Measurements from ENCODE around the gene C18orf63.

Gene C18orf63

GRCh38 chr18:74288041-74288440 lies 27.6 kb upstream of the C18orf63 start:
- no peak for TF ChIP-seq CTCF (IDR thresholded peaks at IDR 0.05; ENCODE audit: extremely low read depth, missing control alignments)
- no peak for DNase-seq (ENCODE audit: low spot score)

DNA sequence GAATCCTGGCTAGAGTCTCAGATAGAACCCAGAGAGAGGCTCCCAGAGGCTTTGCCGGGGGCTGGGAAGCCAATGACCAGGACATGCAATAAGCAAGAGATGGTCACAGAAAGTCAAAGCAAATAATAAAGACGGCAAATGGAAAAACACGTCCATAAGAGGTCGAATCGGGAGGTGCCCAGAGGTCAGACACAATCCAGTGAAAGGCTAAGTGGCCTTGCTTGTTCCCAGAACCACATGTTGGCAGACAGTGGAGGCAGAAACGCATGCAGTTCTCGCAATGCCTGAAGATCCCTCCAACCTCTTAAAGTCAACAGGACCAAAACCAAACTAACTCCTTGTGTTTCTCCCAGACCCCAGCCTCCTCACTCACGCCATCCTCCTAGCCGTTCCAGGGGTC lies 26.9 kb upstream of the C18orf63 start:
- no peak for DNase-seq (ENCODE audit: low spot score)
- TF ChIP-seq CTCF (IDR thresholded peaks at IDR 0.05; ENCODE audit: extremely low read depth, missing control alignments), result no peak

DNA sequence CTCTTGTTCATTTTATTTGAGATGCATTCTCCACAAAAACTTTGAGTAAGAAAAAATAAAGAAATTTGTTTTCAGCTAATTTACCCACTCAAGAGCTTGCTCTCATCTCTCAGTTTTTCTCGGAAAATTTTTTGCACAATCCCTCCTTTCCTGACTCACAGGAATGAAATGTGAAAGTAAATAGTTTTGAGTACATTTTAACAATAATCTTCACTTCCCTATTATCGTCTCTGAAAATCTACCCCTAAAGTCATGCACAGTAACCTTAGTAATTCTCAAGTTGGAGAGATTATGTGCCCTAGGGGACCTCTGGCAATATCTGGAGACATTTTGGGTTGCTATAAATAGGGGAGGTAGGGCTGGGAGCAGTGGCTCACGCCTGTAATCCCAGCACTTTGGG lies 26.5 kb upstream of the C18orf63 start:
- TF ChIP-seq CTCF (IDR thresholded peaks at IDR 0.05; ENCODE audit: extremely low read depth, missing control alignments), result no peak
- DNase-seq (ENCODE audit: low spot score), result no peak

GRCh38 chr18:74290021-74290420 lies 25.6 kb upstream of the C18orf63 start:
- TF ChIP-seq CTCF (IDR thresholded peaks at IDR 0.05; ENCODE audit: extremely low read depth, missing control alignments), result no peak
- DNase-seq (ENCODE audit: low spot score), result no peak

- TF ChIP-seq CTCF (IDR thresholded peaks at IDR 0.05; ENCODE audit: extremely low read depth, missing control alignments), result no peak
Measured at GRCh38 chr18:74290794-74291471, 24.7 kb upstream of the C18orf63 start.

DNA sequence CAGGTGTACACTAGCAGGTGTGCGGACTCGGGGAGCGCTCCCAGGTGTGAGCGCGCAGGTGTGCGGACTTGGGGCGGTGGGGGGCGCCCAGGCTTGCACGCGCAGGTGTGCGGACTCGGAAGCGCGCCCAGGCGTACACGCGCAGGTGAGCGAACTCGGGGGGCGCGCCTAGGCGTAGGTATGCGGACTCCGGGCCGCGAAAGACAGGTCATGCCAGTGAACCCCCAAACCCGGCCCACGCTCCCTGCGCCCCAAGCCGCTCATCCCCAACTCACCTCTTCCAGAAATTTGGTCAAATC lies 24.2 kb upstream of the C18orf63 start:
- no peak for DNase-seq (ENCODE audit: low spot score)
- no peak for TF ChIP-seq CTCF (IDR thresholded peaks at IDR 0.05; ENCODE audit: extremely low read depth, missing control alignments)

More at GRCh38 chr18:74290794-74291471, 24.7 kb upstream of the C18orf63 start:
- no peak for DNase-seq (ENCODE audit: low spot score)

GRCh38 chr18:74291771-74292540 lies 23.7 kb upstream of the C18orf63 start, which contains the start of gene CYB5A:
Gene CYB5A, minus strand, starts transcription at chr18:74291963. Its CDS starts 88 bp downstream, at chr18:74291875.
- peak; percentile 100 for DNase-seq (ENCODE audit: low spot score)
- TF ChIP-seq CTCF (IDR thresholded peaks at IDR 0.05; ENCODE audit: extremely low read depth, missing control alignments), result no peak

Data from GM20000 (cell line).